ENCODE data around the gene ITGAV.

DNA sequence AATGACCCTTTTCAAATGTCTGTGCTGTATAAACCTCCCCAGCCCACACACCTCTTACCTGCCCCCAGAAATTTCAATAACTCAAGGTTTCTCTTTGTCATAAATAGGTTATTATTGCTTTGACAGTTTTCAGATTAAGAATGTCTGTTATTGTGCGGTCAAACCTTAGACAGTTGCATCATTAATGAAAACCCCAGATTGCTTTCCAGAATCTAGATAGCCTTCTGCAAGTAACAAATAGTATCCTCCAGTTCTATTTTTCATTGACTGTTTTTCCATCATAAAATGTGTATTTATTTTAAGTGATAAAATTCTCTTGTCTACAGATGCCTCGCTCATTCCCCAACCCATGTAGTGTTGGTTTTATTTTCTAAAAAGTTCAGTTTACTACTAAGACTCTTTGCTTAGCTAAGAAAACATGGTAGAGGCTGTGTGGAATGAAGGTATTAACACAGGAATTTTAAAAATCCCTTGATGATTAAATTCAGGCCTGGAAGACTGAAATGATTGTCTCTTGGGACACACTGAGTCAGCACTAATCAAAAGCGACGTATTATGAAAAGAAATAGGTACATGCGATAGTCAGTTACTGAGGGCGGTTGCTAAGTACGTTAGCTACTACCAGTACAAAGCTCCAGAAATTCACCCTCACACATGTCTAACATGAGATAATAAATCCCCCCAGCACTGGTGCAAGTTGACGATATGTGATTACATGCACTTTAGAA is 38.4 kb upstream of the ITGAV start:
- TF ChIP-seq, protein P1, sequence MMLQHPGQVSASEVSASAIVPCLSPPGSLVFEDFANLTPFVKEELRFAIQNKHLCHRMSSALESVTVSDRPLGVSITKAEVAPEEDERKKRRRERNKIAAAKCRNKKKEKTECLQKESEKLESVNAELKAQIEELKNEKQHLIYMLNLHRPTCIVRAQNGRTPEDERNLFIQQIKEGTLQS (IDR thresholded peaks at IDR 0.05), result no peak
- TF ChIP-seq, protein P2, sequence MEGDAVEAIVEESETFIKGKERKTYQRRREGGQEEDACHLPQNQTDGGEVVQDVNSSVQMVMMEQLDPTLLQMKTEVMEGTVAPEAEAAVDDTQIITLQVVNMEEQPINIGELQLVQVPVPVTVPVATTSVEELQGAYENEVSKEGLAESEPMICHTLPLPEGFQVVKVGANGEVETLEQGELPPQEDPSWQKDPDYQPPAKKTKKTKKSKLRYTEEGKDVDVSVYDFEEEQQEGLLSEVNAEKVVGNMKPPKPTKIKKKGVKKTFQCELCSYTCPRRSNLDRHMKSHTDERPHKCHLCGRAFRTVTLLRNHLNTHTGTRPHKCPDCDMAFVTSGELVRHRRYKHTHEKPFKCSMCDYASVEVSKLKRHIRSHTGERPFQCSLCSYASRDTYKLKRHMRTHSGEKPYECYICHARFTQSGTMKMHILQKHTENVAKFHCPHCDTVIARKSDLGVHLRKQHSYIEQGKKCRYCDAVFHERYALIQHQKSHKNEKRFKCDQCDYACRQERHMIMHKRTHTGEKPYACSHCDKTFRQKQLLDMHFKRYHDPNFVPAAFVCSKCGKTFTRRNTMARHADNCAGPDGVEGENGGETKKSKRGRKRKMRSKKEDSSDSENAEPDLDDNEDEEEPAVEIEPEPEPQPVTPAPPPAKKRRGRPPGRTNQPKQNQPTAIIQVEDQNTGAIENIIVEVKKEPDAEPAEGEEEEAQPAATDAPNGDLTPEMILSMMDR (IDR thresholded peaks at IDR 0.05; ENCODE audit: low read depth, low read length, missing input control), result no peak
- TF ChIP-seq JUND (IDR thresholded peaks at IDR 0.05) (no peak), TAF1 (conservative IDR thresholded peaks at IDR 0.05) (no peak), EGR1 (IDR thresholded peaks at IDR 0.05; ENCODE audit: low read depth in 2 of 2) (no peak)
- TF ChIP-seq, protein P3, sequence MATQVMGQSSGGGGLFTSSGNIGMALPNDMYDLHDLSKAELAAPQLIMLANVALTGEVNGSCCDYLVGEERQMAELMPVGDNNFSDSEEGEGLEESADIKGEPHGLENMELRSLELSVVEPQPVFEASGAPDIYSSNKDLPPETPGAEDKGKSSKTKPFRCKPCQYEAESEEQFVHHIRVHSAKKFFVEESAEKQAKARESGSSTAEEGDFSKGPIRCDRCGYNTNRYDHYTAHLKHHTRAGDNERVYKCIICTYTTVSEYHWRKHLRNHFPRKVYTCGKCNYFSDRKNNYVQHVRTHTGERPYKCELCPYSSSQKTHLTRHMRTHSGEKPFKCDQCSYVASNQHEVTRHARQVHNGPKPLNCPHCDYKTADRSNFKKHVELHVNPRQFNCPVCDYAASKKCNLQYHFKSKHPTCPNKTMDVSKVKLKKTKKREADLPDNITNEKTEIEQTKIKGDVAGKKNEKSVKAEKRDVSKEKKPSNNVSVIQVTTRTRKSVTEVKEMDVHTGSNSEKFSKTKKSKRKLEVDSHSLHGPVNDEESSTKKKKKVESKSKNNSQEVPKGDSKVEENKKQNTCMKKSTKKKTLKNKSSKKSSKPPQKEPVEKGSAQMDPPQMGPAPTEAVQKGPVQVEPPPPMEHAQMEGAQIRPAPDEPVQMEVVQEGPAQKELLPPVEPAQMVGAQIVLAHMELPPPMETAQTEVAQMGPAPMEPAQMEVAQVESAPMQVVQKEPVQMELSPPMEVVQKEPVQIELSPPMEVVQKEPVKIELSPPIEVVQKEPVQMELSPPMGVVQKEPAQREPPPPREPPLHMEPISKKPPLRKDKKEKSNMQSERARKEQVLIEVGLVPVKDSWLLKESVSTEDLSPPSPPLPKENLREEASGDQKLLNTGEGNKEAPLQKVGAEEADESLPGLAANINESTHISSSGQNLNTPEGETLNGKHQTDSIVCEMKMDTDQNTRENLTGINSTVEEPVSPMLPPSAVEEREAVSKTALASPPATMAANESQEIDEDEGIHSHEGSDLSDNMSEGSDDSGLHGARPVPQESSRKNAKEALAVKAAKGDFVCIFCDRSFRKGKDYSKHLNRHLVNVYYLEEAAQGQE (IDR thresholded peaks at IDR 0.05), result no peak

All from liver (tissue), 3 donors.